GM12874 (cell line): ENCODE data around the gene TMEM11.

Experiments used
- TF ChIP-seq, protein P1 (sequence below): IDR thresholded peaks from 2 replicates; pipeline ENCODE4 v1.5.1; 2011; ENCODE audit warnings: low read depth, mild to moderate bottlenecking, control low read depth, low read length, moderate library complexity; ENCODE audit not compliant: insufficient read depth

The TMEM11 gene

GRCh38 chr17:21246698-21247097 lies 32.7 kb upstream of the TMEM11 start:
- TF ChIP-seq, protein P1, sequence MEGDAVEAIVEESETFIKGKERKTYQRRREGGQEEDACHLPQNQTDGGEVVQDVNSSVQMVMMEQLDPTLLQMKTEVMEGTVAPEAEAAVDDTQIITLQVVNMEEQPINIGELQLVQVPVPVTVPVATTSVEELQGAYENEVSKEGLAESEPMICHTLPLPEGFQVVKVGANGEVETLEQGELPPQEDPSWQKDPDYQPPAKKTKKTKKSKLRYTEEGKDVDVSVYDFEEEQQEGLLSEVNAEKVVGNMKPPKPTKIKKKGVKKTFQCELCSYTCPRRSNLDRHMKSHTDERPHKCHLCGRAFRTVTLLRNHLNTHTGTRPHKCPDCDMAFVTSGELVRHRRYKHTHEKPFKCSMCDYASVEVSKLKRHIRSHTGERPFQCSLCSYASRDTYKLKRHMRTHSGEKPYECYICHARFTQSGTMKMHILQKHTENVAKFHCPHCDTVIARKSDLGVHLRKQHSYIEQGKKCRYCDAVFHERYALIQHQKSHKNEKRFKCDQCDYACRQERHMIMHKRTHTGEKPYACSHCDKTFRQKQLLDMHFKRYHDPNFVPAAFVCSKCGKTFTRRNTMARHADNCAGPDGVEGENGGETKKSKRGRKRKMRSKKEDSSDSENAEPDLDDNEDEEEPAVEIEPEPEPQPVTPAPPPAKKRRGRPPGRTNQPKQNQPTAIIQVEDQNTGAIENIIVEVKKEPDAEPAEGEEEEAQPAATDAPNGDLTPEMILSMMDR, result no peak

GRCh38 chr17:21245639-21246084 lies 31.7 kb upstream of the TMEM11 start:
- TF ChIP-seq, protein P1, result no peak

- TF ChIP-seq, protein P1, result no peak
These were observed 29.7 kb upstream of the TMEM11 start for GRCh38 chr17:21243516-21244303.

- TF ChIP-seq, protein P1, result no peak
These were observed 29.0 kb upstream of the TMEM11 start for GRCh38 chr17:21242780-21243515.

- TF ChIP-seq, protein P1, result no peak
These were observed 28.2 kb upstream of the TMEM11 start for GRCh38 chr17:21242026-21242697.

GRCh38 chr17:21241564-21241963 lies 27.6 kb upstream of the TMEM11 start:
- TF ChIP-seq, protein P1, result no peak

DNA sequence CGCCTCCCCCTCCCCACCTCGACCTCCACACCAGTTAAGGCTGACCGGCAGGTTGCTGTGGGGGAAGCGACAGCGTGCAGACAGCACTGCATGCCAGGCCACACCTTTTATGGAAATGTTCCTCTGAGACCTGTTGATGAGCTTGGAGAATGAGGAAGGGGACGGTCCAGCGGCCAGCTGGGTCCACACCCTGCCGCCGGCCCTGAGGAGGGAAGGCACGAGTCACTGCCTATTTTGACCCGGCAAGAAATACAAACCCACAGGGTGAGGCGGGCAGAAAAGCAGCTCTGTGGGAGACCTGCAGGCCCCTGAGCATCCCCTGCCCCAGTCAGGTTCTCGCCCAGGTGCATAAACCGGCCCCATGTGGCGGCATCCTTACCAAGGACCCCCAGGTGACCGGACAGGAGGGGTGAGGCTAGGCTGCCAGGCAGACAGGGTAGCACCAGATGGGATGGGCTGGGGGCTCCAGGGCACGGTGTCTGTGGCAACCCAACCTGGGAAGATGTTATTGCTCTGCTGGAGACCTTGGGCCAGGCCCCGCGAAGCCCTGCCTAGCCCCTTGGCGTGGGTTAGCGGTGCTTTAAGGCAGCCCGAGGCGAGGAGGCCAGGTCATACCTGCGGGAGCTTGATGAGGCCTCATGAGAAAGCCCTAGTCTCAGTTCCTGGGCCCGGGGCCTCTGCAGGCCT lies 26.6 kb upstream of the TMEM11 start:
- TF ChIP-seq, protein P1, result no peak
